Stimulated activated CD8-positive, alpha-beta memory T cell treated with anti-CD3 and anti-CD28 coated beads, Interleukin-2, amount 100 ng/mL, for 48 hours (primary cell): ENCODE measurements around the gene PSME3IP1.
"Not testable (repeated sequence)": the region's sequence is repeated elsewhere in the genome, so short reads cannot be mapped to it uniquely, and the experiment has no call there.

Experiments
- DNase-seq, 2 donors: peaks; one replicate each; pipeline ENCODE4 v3.0.0-alpha.2; 2020; ENCODE audit warnings: low read depth in 2 of 2

PSME3IP1 gene

GRCh38 chr16:57200321-57200720 lies 14.5 kb upstream of the PSME3IP1 start:
- DNase-seq: not testable (repeated sequence)

- DNase-seq: no peak
Measured at GRCh38 chr16:57196753-57197152, 10.9 kb upstream of the PSME3IP1 start.

- DNase-seq: no peak
Measured at GRCh38 chr16:57196286-57196685, 10.4 kb upstream of the PSME3IP1 start.

GRCh38 chr16:57194512-57194911 lies 8.7 kb upstream of the PSME3IP1 start:
- no peak for DNase-seq

GRCh38 chr16:57192720-57193486 lies 7.1 kb upstream of the PSME3IP1 start:
- DNase-seq: no peak

- no peak for DNase-seq
Measured at GRCh38 chr16:57192146-57192545, 6.3 kb upstream of the PSME3IP1 start.

- DNase-seq: no peak
Measured at GRCh38 chr16:57191056-57191571, 5.3 kb upstream of the PSME3IP1 start.

GRCh38 chr16:57190136-57190535 lies 4.3 kb upstream of the PSME3IP1 start:
- no peak for DNase-seq

- DNase-seq: not testable (repeated sequence)
Measured at GRCh38 chr16:57189527-57189926, 3.7 kb upstream of the PSME3IP1 start.

GRCh38 chr16:57188711-57189002 lies 2.8 kb upstream of the PSME3IP1 start:
- no peak for DNase-seq

GRCh38 chr16:57187902-57188710 lies 2.3 kb upstream of the PSME3IP1 start:
- not testable (repeated sequence) for DNase-seq

- DNase-seq: no peak
Measured at GRCh38 chr16:57186872-57187854, 1.3 kb upstream of the PSME3IP1 start.

- peak in 1 of 2 donors; percentile 23 for DNase-seq
Measured at GRCh38 chr16:57185446-57185944, 344 bp downstream of the PSME3IP1 start.

GRCh38 chr16:57184887-57185445 lies 873 bp downstream of the PSME3IP1 start:
- DNase-seq: no peak

GRCh38 chr16:57184113-57184512 lies 1.7 kb downstream of the PSME3IP1 start:
- DNase-seq: no peak

- no peak for DNase-seq
Measured at GRCh38 chr16:57179215-57179828, 6.5 kb downstream of the PSME3IP1 start.

- no peak for DNase-seq
Measured at GRCh38 chr16:57178793-57179212, 7.0 kb downstream of the PSME3IP1 start.

- no peak for DNase-seq
Measured at GRCh38 chr16:57178196-57178595, 7.6 kb downstream of the PSME3IP1 start.

GRCh38 chr16:57175896-57176295 lies 9.9 kb downstream of the PSME3IP1 start:
- DNase-seq: no peak

- DNase-seq: no peak
Measured at GRCh38 chr16:57172721-57173290, 13.0 kb downstream of the PSME3IP1 start.
